Hepatocyte (in vitro differentiated cells): ENCODE results near the gene TNS4. TPM values are rescaled to one million over a fixed set of nuclear protein-coding genes. Genes with fewer than 3 reads are reported as not detected.
A peak's percentile ranks its signal among the peaks of the same experiment; 100 is the strongest.

ENCODE experiments used
- DNase-seq: peaks from one replicate; pipeline ENCODE4 v3.0.0-alpha.2; 2016; ENCODE audit warnings: low spot score
- H2AFZ ChIP-seq: fragments of 200-600 bp; sonication (generic); 2 replicates; pipeline ENCODE4 v1.6.0; 2016; ENCODE audit warnings: antibody characterized with exemption, mild to moderate bottlenecking
- H3K27ac ChIP-seq: fragments of 200-600 bp; sonication (generic); 2 replicates; pipeline ENCODE4 v1.5.1; 2016; ENCODE audit warnings: mild to moderate bottlenecking
- H3K27me3 ChIP-seq: fragments of 200-600 bp; sonication (generic); 2 replicates; pipeline ENCODE4 v1.6.1; 2016
- H3K36me3 ChIP-seq: fragments of 200-600 bp; sonication (generic); replicated peaks from 2 replicates; pipeline ENCODE4 v1.5.1; 2016; ENCODE audit warnings: low read depth; ENCODE audit not compliant: insufficient read depth
- H3K4me1 ChIP-seq: fragments of 200-600 bp; sonication (generic); 2 replicates; pipeline ENCODE4 v1.5.1; 2016; ENCODE audit warnings: mild to moderate bottlenecking, moderate library complexity; ENCODE audit not compliant: insufficient read depth
- H3K4me2 ChIP-seq: fragments of 200-600 bp; sonication (generic); 2 replicates; pipeline ENCODE4 v1.6.0; 2016
- H3K4me3 ChIP-seq: fragments of 200-600 bp; sonication (generic); 2 replicates; pipeline ENCODE4 v1.5.1; 2016; ENCODE audit warnings: mild to moderate bottlenecking
- H3K79me2 ChIP-seq: fragments of 200-600 bp; sonication (generic); 2 replicates; pipeline ENCODE4 v1.6.0; 2017; ENCODE audit warnings: mild to moderate bottlenecking
- H3K9me2 ChIP-seq: fragments of 200-600 bp; sonication (generic); replicated peaks from 2 replicates; pipeline ENCODE4 v1.6.0; 2017; ENCODE audit warnings: mild to moderate bottlenecking; ENCODE audit not compliant: insufficient read depth
- H3K9me3 ChIP-seq: fragments of 200-600 bp; sonication (generic); 2 replicates; pipeline ENCODE4 v1.5.1; 2016; ENCODE audit warnings: low read depth, mild to moderate bottlenecking
- H4K20me1 ChIP-seq: fragments of 200-600 bp; sonication (generic); 2 replicates; pipeline ENCODE4 v1.6.0; 2016; ENCODE audit warnings: mild to moderate bottlenecking; ENCODE audit not compliant: insufficient read depth, poor library complexity, severe bottlenecking
- CTCF ChIP-seq: fragments of 200-600 bp; sonication (generic); IDR thresholded peaks from 2 replicates; pipeline ENCODE4 v1.5.1; 2016; ENCODE audit warnings: antibody characterized with exemption, mild to moderate bottlenecking; ENCODE audit not compliant: poor library complexity
- EZH2 ChIP-seq: fragments of 200-600 bp; sonication (generic); IDR thresholded peaks from 2 replicates; pipeline ENCODE4 v1.6.1; 2016; ENCODE audit warnings: antibody characterized with exemption, mild to moderate bottlenecking, borderline replicate concordance
- EZH2phosphoT487 ChIP-seq: fragments of 200-600 bp; sonication (generic); IDR thresholded peaks from one replicate; pipeline ENCODE4 v1.6.1; 2018; ENCODE audit warnings: antibody characterized with exemption, mild to moderate bottlenecking, low read depth, moderate library complexity; ENCODE audit not compliant: unreplicated experiment, severe bottlenecking
- WGBS: methylation state at CpG from one replicate; pipeline ENCODE4 v1.1.6; 2016; ENCODE audit warnings: low lambda C conversion rate; ENCODE audit errors: missing lambda C conversion rate; 5-methylcytosine and 5-hydroxymethylcytosine counted together
- polyA plus RNA-seq: library from polyadenylated mRNA; unstranded; fragments of >200 nt; fragmentation: Nextera tagmentation; extraction: Ambion mirVana; gene quantifications from 2 replicates; pipeline ENCODE4 v1.2.1, GENCODE V29; 2016
- total RNA-seq: library from RNA; depleted of rRNA; stranded (reverse); fragments of >200 nt; gene quantifications from 2 replicates; pipeline ENCODE4 v1.2.3, GENCODE V29; 2014

TNS4 gene
- total and polyA plus RNA-seq, 2 experiments from 2014 or later, result 0.07 TPM; not detected in 1

- H3K27me3 ChIP-seq, result no peaks in the 10 kb centered on the region
- H3K27ac ChIP-seq, result no peak overlapping the region
- no peaks in the 10 kb centered on the region for H3K79me2 ChIP-seq
- no peaks in the 10 kb centered on the region for H4K20me1 ChIP-seq
- TF ChIP-seq EZH2, result no peak
- TF ChIP-seq EZH2phosphoT487, result no peak
- no peak for TF ChIP-seq CTCF
- no peaks in the 10 kb centered on the region for H3K9me2 ChIP-seq
- no peaks in the 10 kb centered on the region for H3K9me3 ChIP-seq
- no peak overlapping the region for H3K4me3 ChIP-seq
- 85% methylated on average over 6 of the region's 6 CpGs for WGBS
- H2AFZ ChIP-seq, result no peak overlapping the region
- H3K4me2 ChIP-seq, result no peak overlapping the region
- no peaks in the 10 kb centered on the region for H3K36me3 ChIP-seq
- DNase-seq, result no peak
- peaks cover 20% of the 10 kb centered on the region for H3K4me1 ChIP-seq
Observed at GRCh38 chr17:40482722-40483121, 18.7 kb downstream of the TNS4 start.

GRCh38 chr17:40481106-40481505 lies 20.3 kb downstream of the TNS4 start:
- H3K27ac ChIP-seq, result peak overlapping the region; percentile 73
- no peak for DNase-seq
- WGBS, result 86% methylated on average over 7 of the region's 7 CpGs
- H3K9me3 ChIP-seq, result no peaks in the 10 kb centered on the region
- no peak overlapping the region for H3K4me2 ChIP-seq
- no peaks in the 10 kb centered on the region for H3K79me2 ChIP-seq
- H3K9me2 ChIP-seq, result no peaks in the 10 kb centered on the region
- no peak overlapping the region for H3K4me3 ChIP-seq
- no peak overlapping the region for H2AFZ ChIP-seq
- no peaks in the 10 kb centered on the region for H3K27me3 ChIP-seq
- no peaks in the 10 kb centered on the region for H4K20me1 ChIP-seq
- TF ChIP-seq EZH2phosphoT487, result no peak
- peaks cover 15% of the 10 kb centered on the region for H3K4me1 ChIP-seq
- H3K36me3 ChIP-seq, result no peaks in the 10 kb centered on the region

GRCh38 chr17:40480501-40481003 lies 20.9 kb downstream of the TNS4 start:
- TF ChIP-seq CTCF (no peak), EZH2 (no peak), EZH2phosphoT487 (no peak)
- no peaks in the 10 kb centered on the region for H4K20me1 ChIP-seq
- H3K9me3 ChIP-seq, result no peaks in the 10 kb centered on the region
- no peaks in the 10 kb centered on the region for H3K27me3 ChIP-seq
- peak overlapping the region; percentile 73 for H3K27ac ChIP-seq
- no peak overlapping the region for H3K4me2 ChIP-seq
- no peaks in the 10 kb centered on the region for H3K9me2 ChIP-seq
- peak; percentile 63 for DNase-seq
- H3K4me3 ChIP-seq, result no peak overlapping the region
- 62% methylated on average over 12 of the region's 12 CpGs for WGBS
- peaks cover 16% of the 10 kb centered on the region for H3K4me1 ChIP-seq
- H3K79me2 ChIP-seq, result no peaks in the 10 kb centered on the region
- no peak overlapping the region for H2AFZ ChIP-seq
- no peaks in the 10 kb centered on the region for H3K36me3 ChIP-seq

- 93% methylated on average over 8 of the region's 9 CpGs for WGBS
- H3K79me2 ChIP-seq, result no peaks in the 10 kb centered on the region
- H3K4me1 ChIP-seq, result peaks cover 14% of the 10 kb centered on the region
- H3K9me3 ChIP-seq, result no peaks in the 10 kb centered on the region
- H3K4me2 ChIP-seq, result no peak overlapping the region
- H3K27ac ChIP-seq, result peak overlapping the region; percentile 29
- no peak overlapping the region for H2AFZ ChIP-seq
- H3K4me3 ChIP-seq, result no peak overlapping the region
- no peaks in the 10 kb centered on the region for H3K9me2 ChIP-seq
- no peak for DNase-seq
- H4K20me1 ChIP-seq, result no peaks in the 10 kb centered on the region
- no peaks in the 10 kb centered on the region for H3K27me3 ChIP-seq
- TF ChIP-seq EZH2phosphoT487, result no peak
- no peak for TF ChIP-seq CTCF
- TF ChIP-seq EZH2, result no peak
- no peaks in the 10 kb centered on the region for H3K36me3 ChIP-seq
Observed at GRCh38 chr17:40479754-40480480, 21.5 kb downstream of the TNS4 start.
